GM23338 (cell line): ENCODE measurements around the gene GTSE1. TPM values are rescaled to one million over a fixed set of nuclear protein-coding genes. Genes with fewer than 3 reads are reported as not detected.

Experiments used
- ATAC-seq: fragments of 200-7000 bp; cut with Tn5 transposase; 3 replicates; pipeline ENCODE4 v1.9.1; 2020
- DNase-seq: peaks from one replicate; pipeline ENCODE4 v3.0.0-alpha.2; 2015; ENCODE audit warnings: low spot score
- H2AFZ ChIP-seq: fragments of 200-600 bp; sonication (generic); 2 replicates; pipeline ENCODE4 v1.8.0; 2016; ENCODE audit warnings: antibody characterized with exemption, mild to moderate bottlenecking, moderate library complexity
- H3F3A ChIP-seq: fragments of 200-600 bp; sonication (generic); replicated peaks from 2 replicates; pipeline ENCODE4 v1.8.0; 2017; ENCODE audit warnings: antibody characterized with exemption, mixed run types, low read depth
- H3K27ac ChIP-seq: fragments of 200-600 bp; sonication (generic); 2 replicates; pipeline ENCODE4 v1.6.1; 2016; ENCODE audit warnings: low read depth
- H3K27me3 ChIP-seq: fragments of 200-600 bp; sonication (generic); 2 replicates; pipeline ENCODE4 v1.8.0; 2016; ENCODE audit warnings: mild to moderate bottlenecking, mixed run types, moderate library complexity; ENCODE audit not compliant: insufficient read depth
- H3K36me3 ChIP-seq: fragments of 200-600 bp; sonication (generic); 2 replicates; pipeline ENCODE4 v1.8.0; 2016; ENCODE audit warnings: mild to moderate bottlenecking; ENCODE audit not compliant: insufficient read depth
- H3K4me1 ChIP-seq: fragments of 200-600 bp; sonication (generic); 2 replicates; pipeline ENCODE4 v1.8.0; 2016; ENCODE audit warnings: mild to moderate bottlenecking, moderate library complexity; ENCODE audit not compliant: insufficient read depth
- H3K4me2 ChIP-seq: fragments of 200-600 bp; sonication (generic); 2 replicates; pipeline ENCODE4 v1.7.1; 2017; ENCODE audit warnings: mixed run types
- H3K4me3 ChIP-seq: fragments of 200-600 bp; sonication (generic); 2 replicates; pipeline ENCODE4 v1.6.1; 2016; ENCODE audit warnings: mixed run types
- H3K79me2 ChIP-seq: fragments of 200-600 bp; sonication (generic); replicated peaks from 2 replicates; pipeline ENCODE4 v1.8.0; 2017; ENCODE audit warnings: mild to moderate bottlenecking; ENCODE audit not compliant: insufficient read depth
- H3K9me2 ChIP-seq: fragments of 200-600 bp; sonication (generic); 2 replicates; pipeline ENCODE4 v1.8.0; 2017; ENCODE audit not compliant: insufficient read depth
- H4K20me1 ChIP-seq: fragments of 200-600 bp; sonication (generic); replicated peaks from 2 replicates; pipeline ENCODE4 v1.8.0; 2017; ENCODE audit warnings: mild to moderate bottlenecking; ENCODE audit not compliant: insufficient read depth
- H3K27ac Mint-ChIP-seq: 2 replicates; pipeline ENCODE4 v1.8.0; 2020; ENCODE audit warnings: inconsistent platforms, mild to moderate bottlenecking, moderate library complexity, mixed read lengths
- H3K27me3 Mint-ChIP-seq: 3 replicates; pipeline ENCODE4 v1.8.0; 2022; ENCODE audit warnings: low read depth, mild to moderate bottlenecking, moderate library complexity, mixed read lengths, inconsistent platforms; ENCODE audit not compliant: insufficient read depth, poor library complexity
- H3K36me3 Mint-ChIP-seq: 3 replicates; pipeline ENCODE4 v1.8.0; 2021; ENCODE audit warnings: low read depth, mild to moderate bottlenecking, inconsistent platforms, moderate library complexity, mixed read lengths
- H3K4me1 Mint-ChIP-seq: 3 replicates; pipeline ENCODE4 v1.8.0; 2020; ENCODE audit warnings: mild to moderate bottlenecking, inconsistent platforms, mixed read lengths
- H3K4me3 Mint-ChIP-seq: 3 replicates; pipeline ENCODE4 v1.8.0; 2021; ENCODE audit warnings: moderate library complexity, mild to moderate bottlenecking, inconsistent platforms, mixed read lengths
- H3K9me3 Mint-ChIP-seq: 3 replicates; pipeline ENCODE4 v1.8.0; 2020; ENCODE audit warnings: moderate library complexity, mild to moderate bottlenecking, inconsistent platforms, mixed read lengths
- CREB1 ChIP-seq: fragments of 250-450 bp; sonication (Bioruptor Pico); IDR thresholded peaks from 2 replicates; pipeline ENCODE4 v1.5.0; 2020; ENCODE audit warnings: low read depth, mild to moderate bottlenecking, moderate library complexity
- EZH2 ChIP-seq: fragments of 200-600 bp; sonication (generic); IDR thresholded peaks from one replicate; pipeline ENCODE4 v1.8.0; 2017; ENCODE audit warnings: antibody characterized with exemption, mild to moderate bottlenecking, low read depth; ENCODE audit not compliant: unreplicated experiment
- EZH2phosphoT487 ChIP-seq: fragments of 200-600 bp; sonication (generic); IDR thresholded peaks from one replicate; pipeline ENCODE4 v1.8.1; 2018; ENCODE audit warnings: antibody characterized with exemption; ENCODE audit not compliant: unreplicated experiment
- POLR2AphosphoS5 ChIP-seq: IDR thresholded peaks from 2 replicates; pipeline ENCODE4 v1.6.1; 2016; ENCODE audit warnings: antibody characterized with exemption, low read depth
- ZNF331 ChIP-seq: fragments of 250-450 bp; sonication (Bioruptor Pico); IDR thresholded peaks from 2 replicates; pipeline ENCODE4 v1.5.0; 2020; ENCODE audit warnings: low read depth, mild to moderate bottlenecking, moderate library complexity
- polyA plus RNA-seq: library from polyadenylated mRNA; unstranded; fragments of >200 nt; fragmentation: Nextera tagmentation; extraction: Ambion mirVana; gene quantifications from 2 replicates; pipeline ENCODE4 v1.2.1, GENCODE V29; 2016
- total RNA-seq: library from RNA; depleted of rRNA; stranded (reverse); fragments of >200 nt; shearing (Covaris generic); gene quantifications from 2 replicates; pipeline ENCODE4 v1.2.3, GENCODE V29; 2014
- TF ChIP-seq, protein P1 (sequence below): IDR thresholded peaks from one replicate; pipeline ENCODE4 v1.6.1; 2018; ENCODE audit warnings: antibody characterized with exemption; ENCODE audit not compliant: unreplicated experiment
- TF ChIP-seq, protein P2 (sequence below): IDR thresholded peaks from 2 replicates; pipeline ENCODE4 v1.6.1; 2016; ENCODE audit warnings: antibody characterized with exemption
- TF ChIP-seq, protein P3 (sequence below), 2 experiments: fragments of 200-600 bp in 1 of 2; sonication (generic) in 1 of 2; conservative IDR thresholded peaks; 2 replicates each; pipeline versions ENCODE4 v1.5.1 to v1.6.1; 2016 to 2017; ENCODE audit warnings: antibody characterized with exemption in 2 of 2, low read depth in 2 of 2, mild to moderate bottlenecking in 2 of 2, moderate library complexity in 1 of 2

GTSE1 gene
- total and polyA plus RNA-seq, 2 experiments from 2014 or later, result 26.3 to 28.6 TPM

DNA sequence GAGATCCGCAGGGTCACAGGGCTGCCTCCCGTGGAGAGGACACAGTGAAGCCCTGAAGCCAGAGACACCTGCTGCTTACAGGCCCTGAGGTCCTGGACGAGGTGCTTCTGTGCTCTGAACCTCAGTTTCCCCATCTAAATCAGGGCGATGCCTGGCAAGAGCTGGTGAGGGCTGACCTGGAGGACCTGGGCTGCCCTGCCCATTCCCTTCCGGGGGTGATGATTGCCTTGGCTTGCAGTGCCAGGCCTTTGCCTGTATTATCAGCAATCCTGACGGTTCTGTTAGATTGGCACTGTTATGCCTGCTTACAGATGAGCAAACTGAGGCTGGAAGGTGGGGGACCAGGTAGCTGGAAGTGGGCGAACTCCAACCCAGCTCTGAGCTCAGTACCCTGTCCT, 7.8 kb upstream of the GTSE1 start:
- no peak for ATAC-seq
- Histone ChIP-seq H3K4me3 (no peak overlapping the region), H3K9me2 (no peaks in the 10 kb centered on the region), H3K36me3 (peaks cover 5% of the 10 kb centered on the region; the same call in 1 of the 2 replicates), H3K4me2 (no peak overlapping the region), H3F3A (no peaks in the 10 kb centered on the region), H4K20me1 (no peaks in the 10 kb centered on the region), H3K27ac (no peak overlapping the region), H3K4me1 (no peaks in the 10 kb centered on the region), H3K27me3 (no peaks in the 10 kb centered on the region), H2AFZ (no peak overlapping the region), H3K79me2 (no peaks in the 10 kb centered on the region)
- TF ChIP-seq EZH2, result no peak
- TF ChIP-seq, protein P1, sequence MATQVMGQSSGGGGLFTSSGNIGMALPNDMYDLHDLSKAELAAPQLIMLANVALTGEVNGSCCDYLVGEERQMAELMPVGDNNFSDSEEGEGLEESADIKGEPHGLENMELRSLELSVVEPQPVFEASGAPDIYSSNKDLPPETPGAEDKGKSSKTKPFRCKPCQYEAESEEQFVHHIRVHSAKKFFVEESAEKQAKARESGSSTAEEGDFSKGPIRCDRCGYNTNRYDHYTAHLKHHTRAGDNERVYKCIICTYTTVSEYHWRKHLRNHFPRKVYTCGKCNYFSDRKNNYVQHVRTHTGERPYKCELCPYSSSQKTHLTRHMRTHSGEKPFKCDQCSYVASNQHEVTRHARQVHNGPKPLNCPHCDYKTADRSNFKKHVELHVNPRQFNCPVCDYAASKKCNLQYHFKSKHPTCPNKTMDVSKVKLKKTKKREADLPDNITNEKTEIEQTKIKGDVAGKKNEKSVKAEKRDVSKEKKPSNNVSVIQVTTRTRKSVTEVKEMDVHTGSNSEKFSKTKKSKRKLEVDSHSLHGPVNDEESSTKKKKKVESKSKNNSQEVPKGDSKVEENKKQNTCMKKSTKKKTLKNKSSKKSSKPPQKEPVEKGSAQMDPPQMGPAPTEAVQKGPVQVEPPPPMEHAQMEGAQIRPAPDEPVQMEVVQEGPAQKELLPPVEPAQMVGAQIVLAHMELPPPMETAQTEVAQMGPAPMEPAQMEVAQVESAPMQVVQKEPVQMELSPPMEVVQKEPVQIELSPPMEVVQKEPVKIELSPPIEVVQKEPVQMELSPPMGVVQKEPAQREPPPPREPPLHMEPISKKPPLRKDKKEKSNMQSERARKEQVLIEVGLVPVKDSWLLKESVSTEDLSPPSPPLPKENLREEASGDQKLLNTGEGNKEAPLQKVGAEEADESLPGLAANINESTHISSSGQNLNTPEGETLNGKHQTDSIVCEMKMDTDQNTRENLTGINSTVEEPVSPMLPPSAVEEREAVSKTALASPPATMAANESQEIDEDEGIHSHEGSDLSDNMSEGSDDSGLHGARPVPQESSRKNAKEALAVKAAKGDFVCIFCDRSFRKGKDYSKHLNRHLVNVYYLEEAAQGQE, result no peak
- TF ChIP-seq, protein P2, sequence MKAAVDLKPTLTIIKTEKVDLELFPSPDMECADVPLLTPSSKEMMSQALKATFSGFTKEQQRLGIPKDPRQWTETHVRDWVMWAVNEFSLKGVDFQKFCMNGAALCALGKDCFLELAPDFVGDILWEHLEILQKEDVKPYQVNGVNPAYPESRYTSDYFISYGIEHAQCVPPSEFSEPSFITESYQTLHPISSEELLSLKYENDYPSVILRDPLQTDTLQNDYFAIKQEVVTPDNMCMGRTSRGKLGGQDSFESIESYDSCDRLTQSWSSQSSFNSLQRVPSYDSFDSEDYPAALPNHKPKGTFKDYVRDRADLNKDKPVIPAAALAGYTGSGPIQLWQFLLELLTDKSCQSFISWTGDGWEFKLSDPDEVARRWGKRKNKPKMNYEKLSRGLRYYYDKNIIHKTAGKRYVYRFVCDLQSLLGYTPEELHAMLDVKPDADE, result no peak
- TF ChIP-seq, protein P3, sequence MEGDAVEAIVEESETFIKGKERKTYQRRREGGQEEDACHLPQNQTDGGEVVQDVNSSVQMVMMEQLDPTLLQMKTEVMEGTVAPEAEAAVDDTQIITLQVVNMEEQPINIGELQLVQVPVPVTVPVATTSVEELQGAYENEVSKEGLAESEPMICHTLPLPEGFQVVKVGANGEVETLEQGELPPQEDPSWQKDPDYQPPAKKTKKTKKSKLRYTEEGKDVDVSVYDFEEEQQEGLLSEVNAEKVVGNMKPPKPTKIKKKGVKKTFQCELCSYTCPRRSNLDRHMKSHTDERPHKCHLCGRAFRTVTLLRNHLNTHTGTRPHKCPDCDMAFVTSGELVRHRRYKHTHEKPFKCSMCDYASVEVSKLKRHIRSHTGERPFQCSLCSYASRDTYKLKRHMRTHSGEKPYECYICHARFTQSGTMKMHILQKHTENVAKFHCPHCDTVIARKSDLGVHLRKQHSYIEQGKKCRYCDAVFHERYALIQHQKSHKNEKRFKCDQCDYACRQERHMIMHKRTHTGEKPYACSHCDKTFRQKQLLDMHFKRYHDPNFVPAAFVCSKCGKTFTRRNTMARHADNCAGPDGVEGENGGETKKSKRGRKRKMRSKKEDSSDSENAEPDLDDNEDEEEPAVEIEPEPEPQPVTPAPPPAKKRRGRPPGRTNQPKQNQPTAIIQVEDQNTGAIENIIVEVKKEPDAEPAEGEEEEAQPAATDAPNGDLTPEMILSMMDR (conservative IDR thresholded peaks at IDR 0.05; ENCODE audit: low read depth in 2 of 2), result no peak
- no peak for TF ChIP-seq ZNF331 (CRISPR knock-in tag)
- no peak for TF ChIP-seq POLR2AphosphoS5
- Mint-ChIP-seq H3K27me3 (peaks cover 7% of the 10 kb centered on the region), H3K4me3 (no peak overlapping the region), H3K4me1 (no peaks in the 10 kb centered on the region), H3K36me3 (peaks cover 29% of the 10 kb centered on the region), H3K27ac (no peak overlapping the region), H3K9me3 (no peaks in the 10 kb centered on the region; the same call in 2 of the 3 replicates)
- no peak for DNase-seq

- no peak overlapping the region for H3K4me3 Mint-ChIP-seq
- H3K4me1 Mint-ChIP-seq, result no peaks in the 10 kb centered on the region
- TF ChIP-seq CREB1 (CRISPR knock-in tag), result no peak
- no peak for TF ChIP-seq EZH2
- TF ChIP-seq, protein P3 (conservative IDR thresholded peaks at IDR 0.05; ENCODE audit: low read depth in 2 of 2), result no peak
- TF ChIP-seq, protein P1, result no peak
- TF ChIP-seq EZH2phosphoT487, result no peak
Measured at GRCh38 chr22:46289244-46289891, 7.3 kb upstream of the GTSE1 start.

More at GRCh38 chr22:46289244-46289891, 7.3 kb upstream of the GTSE1 start:
- peaks cover 9% of the 10 kb centered on the region for H3K27me3 Mint-ChIP-seq
- H3K4me1 ChIP-seq, result no peaks in the 10 kb centered on the region
- H3K9me3 Mint-ChIP-seq, result no peaks in the 10 kb centered on the region; the same call in 2 of the 3 replicates
- DNase-seq, result no peak
- H3K27ac ChIP-seq, result no peak overlapping the region
- H3K36me3 Mint-ChIP-seq, result peaks cover 24% of the 10 kb centered on the region
- H4K20me1 ChIP-seq, result no peaks in the 10 kb centered on the region
- H3K36me3 ChIP-seq, result no peaks in the 10 kb centered on the region; the same call in 1 of the 2 replicates
- H3K4me2 ChIP-seq, result no peak overlapping the region
- no peaks in the 10 kb centered on the region for H3K27me3 ChIP-seq
- no peaks in the 10 kb centered on the region for H3F3A ChIP-seq
- no peak overlapping the region for H3K27ac Mint-ChIP-seq
- H3K9me2 ChIP-seq, result no peaks in the 10 kb centered on the region
- H3K4me3 ChIP-seq, result no peak overlapping the region
- ATAC-seq, result no peak
- H2AFZ ChIP-seq, result no peak overlapping the region
- no peaks in the 10 kb centered on the region for H3K79me2 ChIP-seq
